Upper lobe of left lung (tissue), 4 donors: ENCODE results near the gene PAGR1.

Experiments used
- CTCF ChIP-seq, 6 experiments: fragments of 450-650 bp in 4 of 6; fragments of 200-600 bp in 2 of 6; sonication (generic) in 2 of 6; IDR thresholded peaks; one replicate each; pipeline ENCODE4 v1.5.1; 2016 to 2019; ENCODE audit warnings: antibody characterized with exemption in 6 of 6
- POLR2A ChIP-seq, 4 donors: fragments of 450-650 bp; IDR thresholded peaks; one replicate each; pipeline ENCODE4 v1.5.1; 2016 to 2017; ENCODE audit warnings: antibody characterized with exemption in 4 of 4, mild to moderate bottlenecking in 2 of 4
- POLR2AphosphoS5 ChIP-seq, 2 donors: sonication (generic); formaldehyde crosslinking; IDR thresholded peaks; one replicate each; pipeline ENCODE4 v1.5.1; 2017; ENCODE audit warnings: antibody characterized with exemption in 2 of 2

GRCh38 chr16:29810699-29811169 is 5.2 kb upstream of the PAGR1 start:
- TF ChIP-seq POLR2A (IDR thresholded peaks at IDR 0.05): no peak
- no peak for TF ChIP-seq CTCF (IDR thresholded peaks at IDR 0.05)
- no peak for TF ChIP-seq POLR2AphosphoS5 (IDR thresholded peaks at IDR 0.05)
